Activated T-helper 1 cell treated with anti-CD3 and anti-CD28 coated beads, Interleukin-2, amount 50 U/mL, for 16 hours (primary cell): Measurements from ENCODE around the gene P4HA3.

Experiments used
- DNase-seq, 2 donors: peaks; one replicate each; pipeline ENCODE4 v3.0.0-alpha.2; 2020; ENCODE audit warnings: low read depth in 1 of 2, low spot score in 1 of 2

Gene P4HA3

GRCh38 chr11:74318241-74318932, 6.9 kb upstream of the P4HA3 start:
- DNase-seq, result no peak

DNA sequence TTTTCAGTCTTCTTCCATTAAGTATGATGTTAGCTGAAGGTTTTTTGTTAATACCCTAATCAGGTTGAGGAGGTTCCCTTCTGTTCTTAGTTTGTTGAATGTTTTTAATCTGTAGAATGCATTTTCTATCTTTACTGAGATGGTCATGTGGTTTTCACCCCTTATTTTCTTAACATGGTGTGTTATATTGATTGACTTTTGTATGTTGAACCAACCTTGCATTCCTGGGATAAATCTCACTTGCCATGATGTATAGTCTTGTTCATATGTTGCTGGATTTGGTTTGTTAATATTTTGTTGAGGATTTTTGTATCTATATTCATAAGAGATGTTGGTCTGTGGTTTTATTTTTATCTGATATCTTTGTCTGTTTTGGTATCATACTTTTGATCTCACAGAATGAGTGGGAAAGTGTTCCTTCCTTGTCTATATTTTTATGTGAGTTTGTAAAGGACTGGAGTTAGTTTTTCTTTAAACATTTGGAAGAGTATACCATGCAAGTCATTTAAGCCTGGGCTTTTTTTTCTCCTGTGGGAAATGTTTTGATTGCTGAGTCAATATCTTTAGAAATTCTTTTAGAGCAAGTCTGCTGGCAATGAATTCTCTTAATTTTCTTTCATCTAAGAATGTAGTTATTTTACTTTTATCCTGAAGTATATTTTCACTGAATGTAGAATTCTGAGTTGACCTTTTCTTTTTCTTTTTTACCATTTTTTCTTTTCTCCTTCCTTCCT, 5.5 kb upstream of the P4HA3 start:
- no peak for DNase-seq

DNA sequence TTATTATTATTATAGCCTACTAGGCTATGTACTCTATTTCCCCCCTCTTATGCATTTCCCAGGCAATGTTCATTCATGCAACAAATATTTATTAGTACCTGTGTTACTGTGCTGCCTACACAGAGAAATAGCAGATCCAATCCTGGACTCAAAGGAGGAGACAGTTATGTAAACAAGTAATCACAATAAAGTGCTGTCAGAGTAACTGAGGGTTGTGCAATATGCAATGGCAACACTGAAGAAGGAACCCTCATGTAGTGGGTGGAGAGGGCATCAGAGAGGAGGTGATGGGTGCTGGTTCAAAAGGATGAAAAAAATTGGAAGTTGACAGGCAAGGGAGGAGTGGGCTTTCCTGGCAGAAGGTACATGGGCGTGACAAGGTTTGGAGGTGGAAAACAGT, 886 bp upstream of the P4HA3 start:
- DNase-seq, result no peak

GRCh38 chr11:74310857-74311256, 583 bp downstream of the P4HA3 start:
- DNase-seq, result no peak

DNA sequence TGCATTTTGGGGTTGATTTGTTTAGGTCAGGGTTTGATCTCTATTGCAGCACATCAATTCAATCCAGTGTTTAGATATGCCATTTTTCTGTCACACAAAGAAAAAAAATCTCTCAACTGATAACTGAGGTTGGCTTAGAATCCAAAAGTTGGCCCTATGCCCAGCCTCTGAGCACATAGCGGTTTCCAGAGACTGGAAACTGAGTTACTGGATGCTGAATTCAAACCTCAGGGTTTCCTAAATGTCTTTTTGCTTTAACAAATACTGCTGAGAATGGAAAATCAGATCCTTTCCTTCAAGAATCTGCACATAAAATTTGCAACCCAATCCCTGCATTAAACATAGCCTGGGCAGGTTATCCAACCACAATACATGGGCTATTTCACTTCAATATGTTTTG, 4.0 kb downstream of the P4HA3 start:
- DNase-seq, result no peak

DNA sequence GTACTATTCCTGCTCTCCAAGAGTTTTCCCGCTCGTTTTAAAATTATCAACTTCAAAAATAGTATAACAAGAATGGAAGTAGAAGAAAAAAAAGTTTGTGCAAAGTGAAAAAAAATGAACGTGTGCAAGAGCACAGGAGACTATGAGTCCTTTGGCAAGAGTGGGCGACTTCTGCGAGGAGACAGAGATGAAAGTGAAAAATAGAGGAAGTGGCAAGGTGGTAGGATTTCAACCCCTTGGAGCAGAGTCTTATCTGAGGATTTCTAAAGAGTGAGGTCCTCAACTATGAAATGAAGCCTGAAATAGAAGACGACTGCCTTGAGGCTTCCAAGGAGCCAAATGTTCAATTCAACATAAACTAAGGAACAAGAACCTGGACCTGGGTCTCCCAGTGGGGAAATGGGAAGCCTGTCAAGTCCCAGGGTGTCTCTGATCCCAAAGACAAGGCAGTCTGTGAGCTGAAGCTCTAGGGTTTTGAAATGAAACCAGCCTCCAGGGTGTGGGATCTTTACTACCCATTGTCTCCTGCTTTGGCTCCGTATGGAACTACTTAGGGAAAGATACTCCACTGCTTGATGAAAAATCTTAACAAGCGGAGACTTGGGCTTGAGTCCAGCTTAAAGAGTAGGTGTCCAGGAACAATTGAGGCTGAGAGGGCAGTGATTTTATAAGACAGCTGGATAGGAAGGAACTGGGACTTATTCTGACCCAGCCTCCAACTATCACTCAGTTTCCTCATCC, 4.8 kb downstream of the P4HA3 start:
- no peak for DNase-seq

DNA sequence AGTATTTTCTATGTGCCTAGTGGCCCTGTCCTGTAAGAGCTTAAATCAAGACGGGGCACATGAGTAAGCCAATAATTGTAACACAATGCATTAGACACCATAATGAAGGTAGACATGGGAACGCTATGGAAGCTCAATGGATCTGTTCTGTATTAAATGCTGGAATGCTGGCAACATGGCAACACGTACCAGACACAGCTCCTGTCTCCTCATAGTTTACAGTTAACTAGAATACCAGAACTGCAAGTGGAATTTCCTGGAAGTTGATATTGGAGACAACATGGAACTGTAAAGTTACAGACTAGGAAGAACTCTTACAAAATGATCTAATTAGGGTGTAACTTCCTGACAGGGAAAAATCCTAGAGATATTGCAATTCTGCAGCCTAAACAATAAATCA, 12.4 kb downstream of the P4HA3 start:
- no peak for DNase-seq

DNA sequence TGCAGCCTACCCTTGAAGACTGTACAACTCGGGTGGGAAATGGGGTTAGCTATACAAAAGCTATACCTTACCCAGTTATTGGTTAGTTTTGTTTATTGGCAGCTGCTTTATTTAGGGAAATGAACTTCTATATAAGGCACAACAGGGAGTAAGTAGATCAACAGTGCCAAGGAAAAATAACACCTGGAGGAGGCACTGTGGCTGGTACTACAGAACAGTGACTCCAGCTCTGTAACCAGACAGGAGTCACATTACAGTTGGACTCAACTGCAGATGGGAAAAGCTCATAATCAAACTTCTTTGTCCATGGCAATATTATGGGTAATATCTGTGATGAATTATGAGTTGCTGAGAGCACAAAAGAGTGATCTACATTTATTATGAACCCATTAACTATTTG, 14.0 kb downstream of the P4HA3 start:
- no peak for DNase-seq

- no peak for DNase-seq
Observed at GRCh38 chr11:74288911-74289310, 22.5 kb downstream of the P4HA3 start.

DNA sequence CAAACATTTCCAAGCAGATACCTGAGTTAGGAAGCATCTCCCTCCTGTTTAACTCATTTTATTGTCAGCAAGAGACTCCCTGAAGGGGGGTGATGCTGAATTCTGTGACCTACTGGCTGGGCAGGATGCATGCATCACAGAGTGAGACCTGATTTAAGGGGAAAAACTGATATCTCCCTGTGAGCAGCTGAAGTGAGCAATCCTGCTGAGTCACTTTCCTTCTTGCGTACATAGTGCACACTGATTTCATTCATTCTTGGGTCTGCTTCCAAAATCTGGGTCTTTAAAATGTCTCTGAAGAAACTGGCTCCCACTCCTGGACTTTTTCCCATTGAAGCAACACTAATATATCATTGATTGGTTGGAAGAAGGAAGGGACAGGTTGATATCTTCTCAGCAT, 23.3 kb downstream of the P4HA3 start:
- no peak for DNase-seq

GRCh38 chr11:74284466-74284865, 27.0 kb downstream of the P4HA3 start:
- DNase-seq, result no peak

DNA sequence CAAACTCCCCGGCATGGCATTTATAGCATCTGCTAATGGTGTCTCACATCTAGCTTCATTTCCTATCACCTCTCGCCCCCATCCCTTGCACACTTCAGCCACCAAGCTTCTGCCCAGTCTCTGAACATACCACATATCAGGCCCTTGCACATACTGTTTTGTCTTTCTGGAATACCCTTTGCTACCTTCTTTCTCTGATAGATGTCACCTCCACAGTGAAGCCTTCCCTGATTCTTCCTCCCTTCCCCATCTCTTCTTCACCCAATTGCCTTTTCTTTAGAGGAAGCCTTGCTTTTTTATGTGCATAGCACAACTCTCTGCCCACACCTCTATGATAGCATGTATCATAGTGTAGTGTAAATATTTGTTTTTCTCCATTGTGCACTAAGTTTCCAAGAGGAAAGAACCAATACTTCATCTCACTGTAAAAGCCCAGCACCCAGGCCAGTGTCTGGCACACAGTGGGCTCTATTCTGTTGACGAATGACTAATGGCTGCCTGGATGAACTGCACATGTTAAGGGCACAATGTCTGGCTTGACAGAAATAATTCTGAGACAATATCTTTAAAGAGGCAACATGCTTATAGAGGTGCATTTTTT, 27.8 kb downstream of the P4HA3 start:
- DNase-seq, result no peak

DNA sequence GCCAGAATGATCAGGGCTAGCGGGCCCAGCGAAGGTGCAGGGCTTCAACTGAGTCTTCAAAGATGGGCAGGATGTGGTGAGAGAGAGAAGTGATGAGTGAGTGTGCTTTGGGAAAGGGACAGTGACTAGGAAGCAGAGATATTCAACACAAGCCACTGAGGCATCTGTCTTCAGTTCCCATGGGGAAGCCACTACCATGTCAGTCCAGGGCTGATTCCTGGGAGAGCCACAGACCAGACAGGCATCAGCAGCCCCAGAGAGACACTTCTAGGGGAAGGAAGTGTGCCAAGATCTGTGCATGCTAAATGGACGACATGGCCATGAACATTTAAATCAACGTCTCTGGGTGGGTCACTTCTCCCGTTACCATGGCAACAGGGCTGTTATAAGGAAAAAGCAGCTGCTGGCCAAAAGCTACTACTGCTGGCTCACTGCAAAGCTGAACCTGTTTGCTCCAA, 28.5 kb downstream of the P4HA3 start:
- no peak for DNase-seq

GRCh38 chr11:74282421-74282820, 29.0 kb downstream of the P4HA3 start:
- no peak for DNase-seq

DNA sequence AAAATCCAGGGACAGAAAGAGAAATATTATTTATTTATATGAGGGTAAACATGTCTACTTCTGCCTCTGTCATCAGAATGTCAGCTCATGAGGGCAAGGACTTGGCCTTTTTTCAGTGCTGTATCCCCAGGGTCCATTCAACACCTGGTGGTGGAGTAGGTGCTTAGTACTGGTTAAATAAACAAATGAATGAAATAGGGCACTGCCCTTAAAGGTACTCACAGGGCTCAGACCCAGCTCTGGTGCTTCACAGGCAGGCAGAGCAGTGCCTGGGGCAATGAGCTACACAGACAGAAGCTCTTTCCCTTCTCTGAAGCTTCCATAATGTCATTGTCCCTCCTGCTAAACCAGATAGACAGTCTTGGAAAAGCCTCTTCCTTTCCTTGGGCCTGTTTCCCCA, 30.9 kb downstream of the P4HA3 start:
- no peak for DNase-seq

- DNase-seq, result no peak
Observed at GRCh38 chr11:74279256-74279655, 32.2 kb downstream of the P4HA3 start.

GRCh38 chr11:74278721-74279161, 32.7 kb downstream of the P4HA3 start:
- no peak for DNase-seq

DNA sequence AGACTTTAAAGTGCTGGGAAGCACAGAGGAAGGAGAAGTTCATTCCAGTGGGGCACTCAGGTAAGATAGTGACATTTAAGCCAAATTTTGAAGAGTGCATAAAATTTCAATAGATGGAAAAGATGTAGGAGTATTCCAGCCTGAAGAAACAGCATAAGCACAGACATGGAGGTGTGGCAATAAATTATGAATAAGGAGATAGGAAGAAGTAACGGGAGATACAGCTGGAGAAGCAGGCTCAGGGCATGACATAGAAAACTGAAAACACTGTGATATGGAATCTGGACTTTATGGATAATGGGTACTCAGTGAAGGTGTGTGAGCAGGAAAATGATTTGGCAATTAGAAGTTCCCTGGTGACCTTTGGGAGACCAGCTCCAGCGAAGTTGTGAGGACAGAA, 33.3 kb downstream of the P4HA3 start:
- no peak for DNase-seq

- DNase-seq, result no peak
Observed at GRCh38 chr11:74276581-74276980, 34.9 kb downstream of the P4HA3 start.

DNA sequence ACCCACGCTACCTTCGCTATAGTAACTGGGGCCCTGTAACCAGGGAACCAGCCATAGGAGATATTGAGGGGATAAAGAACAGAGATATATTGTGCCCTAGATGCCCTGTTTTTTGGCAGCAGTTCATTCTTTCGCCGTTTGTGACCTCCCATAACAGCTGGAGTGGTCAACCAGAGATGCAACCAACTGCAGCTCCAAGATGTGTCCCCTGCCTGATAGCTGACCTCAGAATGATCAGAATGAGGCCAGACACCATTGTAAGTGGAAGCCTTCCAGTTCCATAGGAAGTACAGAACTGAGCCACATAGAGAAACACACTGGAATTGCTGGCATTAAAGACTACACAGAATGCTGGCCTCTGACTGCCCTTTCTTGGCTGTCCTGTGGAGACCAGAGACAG, 39.2 kb downstream of the P4HA3 start:
- no peak for DNase-seq

GRCh38 chr11:74269161-74269811, 42.2 kb downstream of the P4HA3 start:
- no peak for DNase-seq
